Motor neuron (in vitro differentiated cells): ENCODE data around the gene UCN. TPM values are rescaled to one million over a fixed set of nuclear protein-coding genes. Genes with fewer than 3 reads are reported as not detected.
"Not testable (repeated sequence)": the region's sequence is repeated elsewhere in the genome, so short reads cannot be mapped to it uniquely, and the experiment has no call there.

Experiments used
- ATAC-seq, 8 experiments: fragments of 200-7000 bp; cut with Tn5 transposase; replicated peaks in 6 of 8; 2 replicates each; pipeline ENCODE4 v1.8.0; 2021; ENCODE audit warnings: mild to moderate bottlenecking in 8 of 8, moderate library complexity in 8 of 8
- H3K27ac ChIP-seq, 2 donors: fragments of 250-450 bp; sonication (Bioruptor Pico); 2 replicates each; pipeline ENCODE4 v1.9.0; 2021; ENCODE audit warnings: antibody characterized with exemption in 2 of 2, mild to moderate bottlenecking in 2 of 2, moderate library complexity in 1 of 2
- H3K4me1 ChIP-seq, 2 donors: fragments of 250-450 bp; sonication (Bioruptor Pico); replicated peaks in 1 of 2; 2 replicates each; pipeline ENCODE4 v1.6.1; 2021; ENCODE audit warnings: antibody characterized with exemption in 2 of 2, mild to moderate bottlenecking in 2 of 2, moderate library complexity in 1 of 2
- H3K4me3 ChIP-seq, 5 donors: fragments of 250-450 bp; sonication (Bioruptor Pico); 2 replicates each; pipeline ENCODE4 v1.9.0; 2021; ENCODE audit warnings: antibody characterized with exemption in 5 of 5, mild to moderate bottlenecking in 5 of 5, moderate library complexity in 4 of 5
- WGBS, 10 experiments: fragments of 450-650 bp; shearing (Covaris generic); methylation state at CpG; one replicate each; pipeline ENCODE4 v1.0.0; 2022; 5-methylcytosine and 5-hydroxymethylcytosine counted together
- in situ Hi-C, 9 experiments: fragments of 400-800 bp; cut with MboI; loops; one replicate each; pipeline ENCODE4 v1.15.0; 2021; ENCODE audit warnings: low sequenced_read_pairs in 9 of 9, low pct_unique_long_range_greater_than_20kb in 2 of 9; ENCODE audit not compliant: unreplicated experiment in 9 of 9
- total RNA-seq, 8 experiments: library from RNA; unstranded; fragments of 300-600 nt; gene quantifications; 2 replicates each; pipeline versions ENCODE4 v1.2.3 to v1.2.4, GENCODE V29; 2022

UCN gene
- total RNA-seq, 8 experiments from 2014 or later, result 0.61 to 3.5 (median 1.4) TPM; not detected in 1

DNA sequence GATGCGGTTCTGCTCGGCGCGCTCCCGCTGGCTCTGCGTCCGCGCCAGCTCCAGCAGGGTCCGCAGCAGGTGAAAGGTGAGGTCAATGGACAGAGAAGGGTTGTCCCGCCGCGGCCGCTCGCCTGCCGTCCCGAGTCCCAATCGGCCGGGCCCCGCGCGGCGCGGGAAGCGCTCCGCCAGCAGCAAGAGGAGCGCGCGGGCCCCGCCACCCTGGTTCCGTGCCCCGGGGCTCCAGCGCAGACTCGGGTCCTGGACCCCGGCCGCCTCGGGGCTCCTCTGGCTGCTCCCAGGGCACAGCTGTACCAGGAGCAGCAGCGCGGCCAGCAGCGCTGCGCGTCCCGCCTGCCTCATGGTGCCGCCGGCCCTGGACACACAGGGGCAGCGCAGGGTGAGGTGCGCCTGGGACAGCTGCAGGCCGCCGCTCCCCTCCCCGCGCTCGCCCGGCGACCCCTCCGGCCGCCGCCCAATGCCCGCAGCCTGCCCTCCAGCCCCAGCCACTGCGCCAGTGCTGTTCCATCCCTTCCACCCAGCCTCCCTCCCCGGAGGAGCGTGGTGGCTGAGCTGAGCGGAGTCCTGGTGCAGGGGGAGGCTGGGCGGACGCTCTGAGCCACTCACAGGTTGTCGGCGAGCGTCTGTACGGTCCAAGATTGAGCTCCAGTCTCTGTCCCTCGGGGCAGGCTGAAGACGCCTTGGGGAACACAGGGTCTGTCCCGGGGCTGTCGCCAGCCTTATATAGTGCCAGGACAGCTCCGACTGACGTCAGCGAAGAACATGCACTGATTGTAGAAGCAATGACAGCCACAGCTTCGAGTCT, 493 bp downstream of the UCN start:
- peak; percentile 8 to 79 (median 76) for ATAC-seq
- in situ Hi-C loops, result no loop called here
- peak overlapping the region in 4 of 5 donors; percentile 5 to 20 (median 11) for H3K4me3 ChIP-seq
- 7 to 20% (median 15%) methylated on average over 2 to 11 of the region's 75 CpGs; no CpG with 5 or more reads in 6 of the 10 experiments for WGBS, 10 experiments
- peaks cover 11 to 20% of the 10 kb centered on the region in 2 donors for H3K4me1 ChIP-seq
- H3K27ac ChIP-seq, result no peak overlapping the region

DNA sequence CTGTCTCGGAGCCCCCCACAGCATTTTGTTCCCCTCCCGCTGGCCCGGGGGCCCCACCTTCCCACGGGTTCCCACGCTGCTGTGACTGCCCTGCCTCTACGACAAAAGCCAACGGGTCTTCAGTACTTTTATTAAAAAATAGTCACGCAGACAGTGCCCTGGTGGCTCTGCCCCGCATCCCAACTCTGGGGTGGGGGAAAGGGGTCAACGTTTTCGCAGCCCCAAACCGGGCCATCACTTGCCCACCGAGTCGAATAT, 1.0 kb downstream of the UCN start:
- no peak for ATAC-seq
- H3K4me1 ChIP-seq, result peaks cover 11 to 20% of the 10 kb centered on the region in 2 donors
- WGBS, 10 experiments, result no CpG with 5 or more reads among the region's 14 CpGs
- in situ Hi-C loops, result no loop called here
- H3K4me3 ChIP-seq, result peak overlapping the region in 3 of 5 donors; percentile 5 to 20 (median 13)
- H3K27ac ChIP-seq, result no peak overlapping the region

DNA sequence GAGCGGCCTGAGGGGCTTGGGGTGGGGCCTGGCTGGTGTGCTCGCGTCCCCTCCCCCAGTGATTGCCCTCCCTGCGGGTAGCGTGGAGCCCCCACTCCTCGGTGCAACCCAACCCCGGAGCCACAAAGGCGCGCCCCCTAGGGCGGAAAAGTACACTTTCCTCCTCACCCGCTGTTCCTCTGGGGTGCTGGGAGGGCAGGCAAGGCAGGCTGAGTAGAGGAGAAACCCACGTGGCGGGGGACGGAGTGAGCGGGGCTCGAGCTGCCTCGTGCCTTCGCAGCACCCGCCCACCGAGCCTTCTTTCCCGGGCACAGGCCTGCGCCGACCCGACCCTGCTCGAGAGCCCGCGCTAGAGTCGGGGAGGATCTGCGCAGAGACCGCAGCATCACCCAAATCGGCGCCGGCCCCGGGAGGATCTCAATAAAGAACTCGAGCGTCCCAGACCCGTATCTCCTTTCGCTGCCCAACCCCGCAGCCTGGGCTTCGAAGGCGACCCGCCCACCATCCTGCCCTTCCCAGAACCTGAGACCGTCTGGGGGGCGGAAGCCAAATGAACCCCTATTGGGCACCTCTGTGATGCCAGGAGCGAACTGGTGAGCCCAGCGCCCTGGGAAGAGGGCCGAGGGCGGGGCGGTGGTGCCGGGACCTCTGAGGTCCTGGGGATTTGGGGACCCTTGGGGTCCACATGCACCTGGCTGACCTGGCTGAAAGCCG, 1.5 kb downstream of the UCN start:
- peak in 6 of 8 experiments; percentile 7 to 17 (median 14) for ATAC-seq
- H3K4me3 ChIP-seq, result no peak overlapping the region
- WGBS, 10 experiments, result 26% methylated on average over 3 of the region's 51 CpGs; no CpG with 5 or more reads in 9 of the 10 experiments

DNA sequence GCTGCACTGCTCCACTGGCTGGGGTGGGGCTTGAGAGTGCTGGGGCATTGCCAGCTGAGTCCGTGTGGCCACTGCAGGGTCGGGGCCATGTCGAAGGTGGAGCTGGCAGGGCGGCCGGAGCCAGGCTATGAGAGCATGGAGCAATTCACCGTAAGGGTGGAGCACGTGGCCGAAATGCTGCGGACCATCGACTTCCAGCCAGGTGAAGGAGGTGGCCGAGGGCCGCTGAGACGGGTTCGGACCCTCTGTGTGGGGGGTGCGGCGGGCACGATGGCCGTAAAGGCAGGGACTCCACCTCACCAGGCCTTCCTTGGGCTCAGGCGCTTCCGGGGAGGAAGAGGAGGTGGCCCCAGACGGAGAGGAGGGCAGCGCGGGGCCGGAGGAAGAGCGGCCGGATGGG, 2.1 kb downstream of the UCN start:
- Histone ChIP-seq H3K4me1 (peaks cover 11 to 20% of the 10 kb centered on the region in 2 donors), H3K27ac (no peak overlapping the region), H3K4me3 (no peak overlapping the region)
- no peak for ATAC-seq
- in situ Hi-C loops, result no loop called here
- WGBS, 10 experiments, result 68% methylated on average over 20 of the region's 26 CpGs; no CpG with 5 or more reads in 9 of the 10 experiments

More for the DNA sequence above, 1.5 kb downstream of the UCN start:
- H3K27ac ChIP-seq, result no peak overlapping the region
- peaks cover 11 to 20% of the 10 kb centered on the region in 2 donors for H3K4me1 ChIP-seq
- in situ Hi-C loops, result no loop called here

DNA sequence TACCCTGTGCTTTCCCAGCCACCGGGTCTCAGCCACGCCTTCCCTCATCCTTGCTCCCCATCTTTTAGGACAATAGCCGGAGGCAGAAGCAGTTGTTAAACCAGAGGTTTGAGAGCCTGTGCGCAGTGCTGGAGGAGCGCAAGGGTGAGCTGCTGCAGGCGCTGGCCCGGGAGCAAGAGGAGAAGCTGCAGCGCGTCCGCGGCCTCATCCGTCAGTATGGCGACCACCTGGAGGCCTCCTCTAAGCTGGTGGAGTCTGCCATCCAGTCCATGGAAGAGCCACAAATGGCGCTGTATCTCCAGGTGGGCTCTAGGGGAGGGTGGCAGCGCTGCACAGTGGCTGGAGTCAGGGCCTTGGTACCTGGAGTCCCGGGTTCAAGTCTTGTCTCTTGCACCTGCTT, 2.7 kb downstream of the UCN start:
- in situ Hi-C loops, result no loop called here

DNA sequence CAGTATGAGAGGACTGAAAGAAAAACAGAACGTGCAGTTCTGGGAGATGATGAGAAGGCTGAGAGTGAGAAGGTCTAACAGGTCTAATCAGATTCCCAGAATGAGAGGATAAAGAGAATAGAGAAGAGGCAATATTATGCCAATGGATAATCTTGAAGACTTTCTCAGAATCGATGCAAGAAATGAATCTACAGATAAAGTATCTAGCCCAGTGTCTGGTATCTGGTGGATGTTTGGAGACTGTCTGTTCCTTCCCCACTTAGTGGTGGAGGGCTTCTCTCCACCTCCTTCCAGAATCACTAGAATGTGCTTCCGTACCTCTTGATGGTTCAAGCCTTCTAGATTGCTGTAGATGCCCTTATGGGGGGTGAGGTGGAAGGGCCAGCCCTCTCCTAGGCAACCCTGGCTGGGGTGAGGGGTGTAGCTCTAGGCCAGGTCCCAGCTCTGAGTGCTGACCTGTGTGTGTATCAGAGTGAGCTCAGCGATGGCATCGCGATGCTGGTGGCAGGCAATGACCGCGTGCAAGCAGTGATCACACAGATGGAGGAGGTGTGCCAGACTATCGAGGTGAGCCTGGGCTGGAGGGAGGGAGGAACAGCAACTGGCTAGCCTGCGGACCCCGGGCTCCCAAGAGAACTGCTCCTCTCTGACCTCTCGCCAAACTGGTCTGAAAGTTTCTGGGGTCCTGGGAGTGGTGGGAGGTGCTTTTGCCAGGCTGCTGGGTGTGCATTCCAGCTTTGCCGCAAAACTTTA, 3.6 kb downstream of the UCN start:
- H3K4me3 ChIP-seq, result no peak overlapping the region
- H3K4me1 ChIP-seq, result peaks cover 11 to 20% of the 10 kb centered on the region in 2 donors
- no peak for ATAC-seq
- in situ Hi-C loops, result no loop called here
- WGBS, 10 experiments, result 45 to 86% (median 64%) methylated on average over 1 to 6 of the region's 13 CpGs; no CpG with 5 or more reads in 2 of the 10 experiments
- no peak overlapping the region for H3K27ac ChIP-seq

More for the DNA sequence above, 2.7 kb downstream of the UCN start:
- Histone ChIP-seq H3K4me1 (peaks cover 11 to 20% of the 10 kb centered on the region in 2 donors), H3K27ac (no peak overlapping the region), H3K4me3 (no peak overlapping the region)
- ATAC-seq, result no peak
- WGBS, 10 experiments, result 40 to 100% (median 86%) methylated on average over 1 to 9 of the region's 16 CpGs; no CpG with 5 or more reads in 3 of the 10 experiments

DNA sequence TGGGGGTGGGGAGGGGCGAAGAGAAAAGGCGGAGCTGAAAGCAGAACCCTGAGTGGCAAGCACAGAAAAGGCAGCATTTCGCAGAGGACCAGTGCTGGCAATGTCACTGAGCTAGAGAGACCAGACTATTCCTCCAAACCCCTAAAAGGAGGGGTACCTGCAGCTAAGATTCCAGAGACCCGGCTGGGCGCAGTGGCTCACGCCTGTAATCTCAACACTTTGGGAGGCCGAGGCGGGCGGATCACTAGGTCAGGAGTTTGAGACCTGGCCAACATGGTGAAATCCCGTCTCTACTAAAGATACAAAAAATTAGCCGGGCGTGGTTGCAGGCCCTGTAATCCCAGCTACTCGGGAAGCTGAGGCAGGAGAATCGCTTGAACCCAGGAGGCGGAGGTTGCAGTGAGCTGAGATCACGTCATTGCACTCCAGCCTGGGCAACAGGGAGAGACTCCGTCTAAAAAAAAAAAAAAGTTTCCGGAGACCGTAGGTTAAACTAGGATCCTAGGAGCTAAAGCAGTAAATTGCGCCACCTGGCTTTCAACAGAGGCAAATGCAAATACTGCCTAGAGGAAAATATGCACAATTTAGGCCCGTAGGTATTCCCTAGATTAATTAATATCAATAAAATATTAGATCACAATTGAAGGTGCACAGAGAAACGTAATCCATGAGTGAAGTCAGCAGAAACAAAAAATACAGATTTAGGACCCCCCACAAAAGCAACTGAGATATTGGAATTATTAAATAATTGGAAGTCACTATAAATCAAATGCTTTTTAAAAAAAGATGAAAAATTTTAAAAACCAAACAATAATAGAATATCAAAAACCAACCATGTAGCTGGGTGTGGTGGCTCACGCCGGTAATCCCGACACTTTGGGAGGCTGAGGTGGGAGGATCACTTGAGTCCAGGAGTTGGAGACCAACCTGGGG, 4.9 kb downstream of the UCN start:
- peak; percentile 19 to 75 (median 39) for ATAC-seq
- H3K27ac ChIP-seq, result no peak overlapping the region
- peaks cover 11 to 16% of the 10 kb centered on the region in 2 donors for H3K4me1 ChIP-seq
- WGBS, 10 experiments, result 4 to 48% (median 16%) methylated on average over 3 to 22 of the region's 25 CpGs
- no peak overlapping the region for H3K4me3 ChIP-seq
- in situ Hi-C loops, result no loop called here

DNA sequence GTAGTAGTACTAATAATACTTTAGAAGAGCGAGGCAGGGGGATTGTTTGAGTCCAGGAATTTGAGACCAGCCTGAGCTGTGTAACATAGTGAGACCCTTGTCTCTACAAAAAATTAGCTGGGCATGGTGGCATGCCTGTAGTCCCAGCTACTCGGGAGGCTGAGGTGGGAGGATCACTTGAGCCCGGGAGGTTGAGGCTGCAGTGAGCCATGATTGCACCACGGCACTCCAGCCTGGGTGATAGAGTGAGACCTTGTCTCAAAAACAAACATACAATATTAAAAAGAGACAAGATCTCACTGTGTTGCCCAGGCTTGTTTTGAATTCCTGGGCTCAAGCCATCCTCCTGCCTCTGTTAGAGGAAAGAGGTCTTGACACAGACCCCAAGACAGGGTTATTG, 7.6 kb downstream of the UCN start:
- H3K4me1 ChIP-seq, ATAC-seq, H3K4me3 ChIP-seq, in situ Hi-C loops, H3K27ac ChIP-seq: not testable (repeated sequence)
- WGBS, 10 experiments, result 41 to 100% (median 83%) methylated on average over 1 to 4 of the region's 4 CpGs; no CpG with 5 or more reads in 2 of the 10 experiments

DNA sequence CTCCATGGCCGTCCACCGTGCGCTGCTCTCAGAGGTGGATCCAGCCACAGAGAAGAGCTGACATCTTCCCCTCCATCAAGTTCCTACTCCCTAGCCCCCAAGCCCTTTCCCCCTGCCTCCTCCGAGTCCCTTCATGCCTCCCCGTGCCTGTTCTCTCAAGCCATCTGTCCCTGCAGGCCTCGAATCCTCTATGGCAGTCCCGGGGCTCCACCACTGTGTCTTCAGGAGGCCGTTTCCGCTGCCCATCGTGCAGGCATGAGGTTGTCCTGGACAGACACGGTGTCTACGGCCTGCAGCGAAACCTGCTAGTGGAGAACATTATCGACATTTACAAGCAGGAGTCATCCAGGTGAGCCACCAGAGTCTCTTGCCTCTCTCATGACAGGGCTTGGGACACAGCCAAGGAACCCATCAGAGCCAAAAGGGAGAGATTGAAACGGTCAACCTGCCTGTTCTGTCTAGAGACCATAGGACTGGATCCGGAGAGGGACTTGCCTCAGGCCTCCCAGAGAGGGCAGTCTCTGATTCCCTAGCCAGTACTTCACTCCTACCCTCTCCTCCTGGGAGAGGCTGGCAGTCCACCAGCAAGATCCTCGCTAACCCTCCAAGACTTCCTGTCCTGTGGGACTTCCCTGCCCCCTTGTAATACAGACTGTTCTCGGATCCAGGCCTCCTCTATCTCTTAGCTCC, 9.7 kb downstream of the UCN start:
- in situ Hi-C loops, result loop anchor here in 5 of 9 experiments (25.0 kb wide), 2 partner anchors 186 to 336 kb away; partner anchors contain the start of genes ABHD1 (in 3 of the 5), CGREF1 (in 3 of the 5) and MAPRE3 (in 3 of the 5)
- WGBS, 10 experiments, result 30 to 100% (median 71%) methylated on average over 1 to 9 of the region's 18 CpGs; no CpG with 5 or more reads in 2 of the 10 experiments
- no peak for ATAC-seq
- no peaks in the 10 kb centered on the region for H3K4me1 ChIP-seq
- no peak overlapping the region for H3K4me3 ChIP-seq
- H3K27ac ChIP-seq, result no peak overlapping the region

DNA sequence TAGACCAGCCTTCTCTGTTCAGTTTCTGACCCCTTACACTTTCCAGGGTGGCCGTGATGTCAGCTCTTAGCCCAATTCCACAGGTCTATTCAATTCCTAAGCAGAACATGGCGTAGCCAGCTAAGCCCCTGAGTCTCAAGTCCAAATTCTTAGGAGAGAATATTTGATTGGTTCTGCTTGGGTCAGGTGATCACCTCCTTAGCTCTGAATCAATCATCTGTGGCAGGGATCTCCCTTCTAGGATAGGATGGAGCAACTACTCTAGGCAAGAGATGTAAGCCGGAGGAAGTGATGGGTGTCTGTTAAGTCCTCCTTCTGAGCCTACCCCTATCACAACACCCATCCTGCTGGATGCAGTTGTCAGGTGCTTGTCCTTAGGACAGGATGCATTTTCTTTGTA, 11.1 kb downstream of the UCN start:
- Histone ChIP-seq H3K27ac (no peak overlapping the region), H3K4me1 (peaks cover 0 to 2% of the 10 kb centered on the region in 2 donors), H3K4me3 (no peak overlapping the region)
- 70 to 95% (median 82%) methylated on average over 1 to 3 of the region's 3 CpGs; no CpG with 5 or more reads in 3 of the 10 experiments for WGBS, 10 experiments
- ATAC-seq, result no peak
- in situ Hi-C loops, result loop anchor here in 5 of 9 experiments (25.0 kb wide), 2 partner anchors 185 to 335 kb away; partner anchors contain the start of genes ABHD1 (in 3 of the 5), CGREF1 (in 3 of the 5) and MAPRE3 (in 3 of the 5)

DNA sequence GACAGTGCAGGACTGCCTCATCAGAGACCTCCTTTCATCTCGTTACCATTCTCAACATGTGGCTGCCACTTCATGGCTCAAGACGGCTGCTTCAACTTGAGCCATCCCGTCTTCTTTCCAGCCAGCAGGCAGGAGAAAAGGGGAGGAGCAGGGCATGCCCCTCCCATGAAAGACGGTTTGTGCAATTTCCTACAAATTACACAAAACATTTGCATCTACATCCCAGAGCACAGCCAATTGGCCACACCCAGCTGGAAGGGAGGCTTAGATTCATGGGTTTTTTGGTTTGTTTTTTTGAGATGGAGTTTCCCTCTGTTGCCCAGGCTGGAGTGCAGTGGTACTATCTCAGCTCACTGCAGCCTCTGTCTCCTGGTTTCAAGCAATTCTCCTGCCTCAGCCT, 11.8 kb downstream of the UCN start:
- WGBS, 10 experiments, result 0 to 100% (median 59%) methylated on average over 1 to 3 of the region's 4 CpGs; no CpG with 5 or more reads in 5 of the 10 experiments
- in situ Hi-C loops, result loop anchor here in 5 of 9 experiments (25.0 kb wide), 2 partner anchors 184 to 334 kb away; partner anchors contain the start of genes ABHD1 (in 3 of the 5), CGREF1 (in 3 of the 5) and MAPRE3 (in 3 of the 5)
- Histone ChIP-seq H3K4me1 (peaks cover 0 to 2% of the 10 kb centered on the region in 2 donors), H3K27ac (no peak overlapping the region), H3K4me3 (no peak overlapping the region)
- peak in 3 of 8 experiments; percentile 92 to 97 (median 96) for ATAC-seq
